Measurements from ENCODE around the gene MKNK1. TPM values are rescaled to one million over a fixed set of nuclear protein-coding genes. Genes with fewer than 3 reads are reported as not detected.

Gene MKNK1
- total RNA-seq (2021; fragmentation: NEBNext Ultra II Directional; extraction: Animal tissue kit (Norgen Biotek cat#: 25700)): 21.5 and 23.9 TPM in 2 replicates
- 13.9 and 16.3 TPM in 2 replicates for polyA plus RNA-seq (2011; rRNA removed)
- polyA plus RNA-seq (2011; cell fraction: cytosol; rRNA removed): 19.1 TPM
- polyA plus RNA-seq (2011; cell fraction: nucleus; rRNA removed): 30.3 TPM
- polyA plus RNA-seq (2012, experiment 1 of 2): 17.2 to 24.1 TPM (median 18.9 TPM) in 4 replicates
- 15.5 TPM for polyA plus RNA-seq (2012, experiment 2 of 2)
- polyA plus RNA-seq (2013, experiment 1 of 2): 22.1 TPM
- polyA plus RNA-seq (2013, experiment 2 of 2): 21.1 TPM
- 13.5 and 13.6 TPM in 2 replicates for polyA minus RNA-seq (2011; rRNA and poly(A)+ RNA removed)
- polyA minus RNA-seq (2011; cell fraction: cytosol; rRNA and poly(A)+ RNA removed): 13.2 TPM
- polyA minus RNA-seq (2011; cell fraction: nucleus; rRNA and poly(A)+ RNA removed): 15.8 TPM
- long read RNA-seq, experiment 1, partial matches to known transcripts: 6 of 14 reads
- long read RNA-seq, experiment 1, other reads (novel, unspliced or antisense): 6 of 14 reads
- long read RNA-seq, experiment 2, partial matches to known transcripts: 0 of 6 reads
- long read RNA-seq, experiment 2, other reads (novel, unspliced or antisense): 4 of 6 reads

DNA sequence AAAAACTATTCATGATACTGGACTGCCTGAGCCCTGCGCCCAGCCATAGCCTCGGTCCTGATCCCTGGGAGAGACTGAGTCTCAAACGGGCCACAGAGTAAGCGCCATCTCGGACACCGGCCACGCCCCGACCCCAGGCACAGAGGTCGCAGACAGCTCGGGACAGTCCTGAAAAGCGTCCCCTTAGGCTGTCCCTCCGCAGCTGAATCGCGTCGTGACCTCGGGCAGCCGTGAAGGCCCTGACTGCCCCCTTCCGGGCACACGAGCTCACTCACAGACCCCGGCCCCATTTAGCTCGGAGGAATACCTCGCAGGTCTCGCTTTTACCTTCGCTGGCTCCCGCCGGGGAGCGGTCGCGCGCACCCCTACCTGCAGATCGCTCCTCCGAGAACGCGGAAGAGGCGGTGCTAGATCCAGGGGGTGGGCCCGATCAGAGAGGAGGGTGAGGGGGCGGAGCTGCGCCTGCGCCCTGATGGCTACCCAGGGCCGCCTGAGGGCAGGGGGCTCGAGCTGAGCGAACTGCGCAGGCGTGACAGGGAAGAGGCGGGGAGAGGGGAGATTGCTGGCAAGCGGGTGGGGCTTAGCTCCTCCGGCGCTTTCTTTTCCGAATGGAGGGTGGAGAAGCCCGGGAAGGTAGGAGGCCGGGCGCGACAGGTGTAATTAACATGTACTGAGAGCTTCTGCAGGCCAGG is at the start of gene MKNK1:
Gene MKNK1, minus strand, starts transcription at position 411 of the 692 bp plus-strand sequence. CDS start 20,941 bp downstream, outside the sequence.
- H3K4ac ChIP-seq (replicated peaks; ENCODE audit: insufficient read length, low read depth, low read length): no peak within 1 kb of the TSS
- peak within 1 kb of the TSS; percentile 57 for H4K5ac ChIP-seq (ENCODE audit: insufficient read length, low read depth, low read length)
- H3K79me1 ChIP-seq (ENCODE audit: low read depth, low read length): peaks cover 3% of the 10 kb centered on the region; the same call in 1 of the 2 replicates
- no peak within 1 kb of the TSS for H3K23ac ChIP-seq (ENCODE audit: insufficient read length)
- FAIRE-seq: no peak
- no peak within 1 kb of the TSS for H2AK5ac ChIP-seq (ENCODE audit: low read depth, low read length)
- H3K4me1 ChIP-seq (replicated peaks in 1 of 4; ENCODE audit: control insufficient read depth in 3 of 4, insufficient read depth in 4 of 4, low read length in 3 of 4): peaks cover 0 to 8% (median 3%) of the 10 kb centered on the region in 4 experiments; a peak in 4 of 7 replicates
- no peaks in the 10 kb centered on the region; a peak in 1 of 8 replicates for H3K36me3 ChIP-seq (ENCODE audit: control insufficient read depth in 2 of 4, insufficient read depth in 4 of 4, low read length in 3 of 4)
- H3K9ac ChIP-seq (replicated peaks in 1 of 4; ENCODE audit: extremely low read depth in 1 of 4, low read depth in 3 of 4, low read length in 3 of 4): peak within 1 kb of the TSS in 3 of 4 experiments; percentile 6 to 55 (median 46); a peak in 5 of 7 replicates
- no peak within 1 kb of the TSS for H2BK5ac ChIP-seq (ENCODE audit: low read depth, low read length)
- peak within 1 kb of the TSS; percentile 70 to 87 (median 79) for H3K4me3 ChIP-seq (ENCODE audit: extremely low read depth in 1 of 4, insufficient read depth in 2 of 4, low read depth in 3 of 4, low read length in 4 of 4)
- H2AFZ ChIP-seq (ENCODE audit: low read length): peak within 1 kb of the TSS; percentile 81
- peaks cover 6% of the 10 kb centered on the region; the same call in 1 of the 2 replicates for H3K23me2 ChIP-seq (ENCODE audit: low read depth, low read length)
- no peak within 1 kb of the TSS for H2BK20ac ChIP-seq (ENCODE audit: low read length)
- H3K14ac ChIP-seq (ENCODE audit: insufficient read length): peak within 1 kb of the TSS; percentile 73
- peaks cover 0 to 3% of the 10 kb centered on the region in 2 experiments for H4K20me1 ChIP-seq (replicated peaks in 1 of 2; ENCODE audit: control insufficient read depth in 1 of 2, insufficient read depth in 2 of 2, low read length in 2 of 2)
- no peaks in the 10 kb centered on the region for H3K9me3 ChIP-seq (ENCODE audit: insufficient read depth in 2 of 2, low read depth in 1 of 2, low read length in 1 of 2)
- H3K56ac ChIP-seq (replicated peaks; ENCODE audit: insufficient read length, low read depth, low read length): no peak within 1 kb of the TSS
- H2BK15ac ChIP-seq (ENCODE audit: low read length): peak within 1 kb of the TSS; percentile 89; the same call in 1 of the 2 replicates
- 2% methylated on average over 44 of the region's 53 CpGs; no CpG with 5 or more reads in 1 of the 2 experiments for WGBS, 2 experiments (ENCODE audit: extremely low coverage in 1 of 2, insufficient coverage in 1 of 2, insufficient read length in 1 of 2, insufficient replicate concordance in 2 of 2, low coverage in 1 of 2, low lambda C conversion rate in 2 of 2, missing lambda C conversion rate in 1 of 2)
- H3K4me2 ChIP-seq (ENCODE audit: insufficient read depth in 1 of 2, low read depth in 2 of 2, low read length in 2 of 2): peak within 1 kb of the TSS; percentile 87 to 90
- peak; percentile 97 to 100 for DNase-seq (ENCODE audit: low read depth in 1 of 2, low spot score in 2 of 2)
- peak within 1 kb of the TSS; percentile 15; the same call in 1 of the 2 replicates for H3K18ac ChIP-seq (ENCODE audit: extremely low read depth, low read length)
- H2BK12ac ChIP-seq (ENCODE audit: low read depth, low read length): no peak within 1 kb of the TSS
- no peaks in the 10 kb centered on the region for H3K79me2 ChIP-seq (ENCODE audit: control insufficient read depth in 1 of 2, insufficient read depth in 2 of 2, low read length in 2 of 2)
- ChIA-PET CTCF (ENCODE audit: partially characterized antibody) (interaction anchor here (0.5 to 10.7 kb wide), 29 partner anchors 11 to 394 kb away, joined by 3 to 126 read pairs (median 5); partner anchors contain the start of genes KNCN and MOB3C), POLR2A (ENCODE audit: partially characterized antibody) (interaction anchor here (0.6 to 2.2 kb wide), 9 partner anchors 8 to 64 kb away, joined by 3 to 15 read pairs (median 3); partner anchors contain the start of gene ATPAF1)
- H3K27me3 ChIP-seq (replicated peaks in 1 of 4; ENCODE audit: control insufficient read depth in 3 of 4, extremely low read depth in 1 of 4, insufficient read depth in 3 of 4, low read length in 3 of 4): 0 out of 7 replicates have a peak, but pooled peaks cover 0 to 2% (median 0%) of the 10 kb centered on the region in 4 experiments
- H4K8ac ChIP-seq (ENCODE audit: extremely low read depth, insufficient read depth, low read length): peak within 1 kb of the TSS; percentile 73
- peak within 1 kb of the TSS; percentile 27 for H4K91ac ChIP-seq (replicated peaks; ENCODE audit: insufficient read length, low read length)
- no peak within 1 kb of the TSS for H2BK120ac ChIP-seq (replicated peaks; ENCODE audit: low read depth, low read length)
- no peak within 1 kb of the TSS for H3K27ac ChIP-seq (ENCODE audit: low read depth, low read length)
- TF ChIP-seq USF2 (IDR thresholded peaks at IDR 0.05; ENCODE audit: low read length) (no peak), NANOG (IDR thresholded peaks at IDR 0.05; ENCODE audit: insufficient read depth, low read depth, low read length, poor library complexity, severe bottlenecking) (no peak), CBX5 (IDR thresholded peaks at IDR 0.05; ENCODE audit: low read depth, low read length) (no peak), CBX8 (IDR thresholded peaks at IDR 0.05; ENCODE audit: borderline replicate concordance, low read depth, low read length) (no peak)
- TF ChIP-seq, protein P1, sequence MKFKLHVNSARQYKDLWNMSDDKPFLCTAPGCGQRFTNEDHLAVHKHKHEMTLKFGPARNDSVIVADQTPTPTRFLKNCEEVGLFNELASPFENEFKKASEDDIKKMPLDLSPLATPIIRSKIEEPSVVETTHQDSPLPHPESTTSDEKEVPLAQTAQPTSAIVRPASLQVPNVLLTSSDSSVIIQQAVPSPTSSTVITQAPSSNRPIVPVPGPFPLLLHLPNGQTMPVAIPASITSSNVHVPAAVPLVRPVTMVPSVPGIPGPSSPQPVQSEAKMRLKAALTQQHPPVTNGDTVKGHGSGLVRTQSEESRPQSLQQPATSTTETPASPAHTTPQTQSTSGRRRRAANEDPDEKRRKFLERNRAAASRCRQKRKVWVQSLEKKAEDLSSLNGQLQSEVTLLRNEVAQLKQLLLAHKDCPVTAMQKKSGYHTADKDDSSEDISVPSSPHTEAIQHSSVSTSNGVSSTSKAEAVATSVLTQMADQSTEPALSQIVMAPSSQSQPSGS (IDR thresholded peaks at IDR 0.05; ENCODE audit: low read length): no peak

Data from H1 (cell line).